ENCODE data around the gene USP40.

DNA sequence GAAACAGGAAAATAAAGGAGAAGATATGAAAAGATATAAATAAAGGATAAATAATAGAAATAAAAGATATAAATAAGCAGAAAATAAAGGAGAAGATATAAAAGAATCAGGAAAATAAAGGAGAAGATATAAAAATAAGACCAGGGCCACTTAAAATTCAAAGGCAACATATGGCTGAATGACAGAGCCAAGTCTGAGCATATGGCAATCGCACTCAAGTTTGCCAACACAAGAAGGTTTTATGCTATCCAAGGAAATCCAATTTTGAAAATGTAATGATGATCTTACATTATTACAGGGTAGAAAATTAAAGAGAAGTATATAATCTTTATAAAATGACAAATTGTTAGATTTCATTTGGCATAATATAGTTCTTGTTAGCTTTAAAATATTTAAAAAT, 33.6 kb downstream of the USP40 start:
- TF ChIP-seq, protein P1, sequence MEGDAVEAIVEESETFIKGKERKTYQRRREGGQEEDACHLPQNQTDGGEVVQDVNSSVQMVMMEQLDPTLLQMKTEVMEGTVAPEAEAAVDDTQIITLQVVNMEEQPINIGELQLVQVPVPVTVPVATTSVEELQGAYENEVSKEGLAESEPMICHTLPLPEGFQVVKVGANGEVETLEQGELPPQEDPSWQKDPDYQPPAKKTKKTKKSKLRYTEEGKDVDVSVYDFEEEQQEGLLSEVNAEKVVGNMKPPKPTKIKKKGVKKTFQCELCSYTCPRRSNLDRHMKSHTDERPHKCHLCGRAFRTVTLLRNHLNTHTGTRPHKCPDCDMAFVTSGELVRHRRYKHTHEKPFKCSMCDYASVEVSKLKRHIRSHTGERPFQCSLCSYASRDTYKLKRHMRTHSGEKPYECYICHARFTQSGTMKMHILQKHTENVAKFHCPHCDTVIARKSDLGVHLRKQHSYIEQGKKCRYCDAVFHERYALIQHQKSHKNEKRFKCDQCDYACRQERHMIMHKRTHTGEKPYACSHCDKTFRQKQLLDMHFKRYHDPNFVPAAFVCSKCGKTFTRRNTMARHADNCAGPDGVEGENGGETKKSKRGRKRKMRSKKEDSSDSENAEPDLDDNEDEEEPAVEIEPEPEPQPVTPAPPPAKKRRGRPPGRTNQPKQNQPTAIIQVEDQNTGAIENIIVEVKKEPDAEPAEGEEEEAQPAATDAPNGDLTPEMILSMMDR (IDR thresholded peaks at IDR 0.05): no peak
- TF ChIP-seq EZH2phosphoT487 (IDR thresholded peaks at IDR 0.05): no peak
